Stomach (tissue), 9 donors: Measurements from ENCODE around the gene ANKRD53. TPM values are rescaled to one million over a fixed set of nuclear protein-coding genes. Genes with fewer than 3 reads are reported as not detected.
A peak's percentile ranks its signal among the peaks of the same experiment; 100 is the strongest.

Source experiments
- DNase-seq, 2 donors: peaks; one replicate each; pipeline versions ENCODE4 v3.0.0 to v3.0.0-alpha.2; 2013 to 2019
- H3K27ac ChIP-seq, 5 donors: fragments of 200-600 bp in 4 of 5; sonication (generic) in 4 of 5; one replicate each; pipeline ENCODE4 v1.5.1; 2013 to 2019; ENCODE audit warnings: mild to moderate bottlenecking in 1 of 5, moderate library complexity in 1 of 5
- H3K27me3 ChIP-seq, 3 donors: fragments of 200-600 bp; sonication (generic); one replicate each; pipeline ENCODE4 v1.5.1; 2017 to 2019; ENCODE audit warnings: mixed run types in 1 of 3
- H3K36me3 ChIP-seq, 4 donors: fragments of 200-600 bp; sonication (generic); 1 replicate in 3 of 4; 2 replicates in 1 of 4; pipeline ENCODE4 v1.5.1; 2016 to 2019
- H3K4me1 ChIP-seq, 4 donors: fragments of 200-600 bp; sonication (generic); one replicate each; pipeline ENCODE4 v1.5.1; 2016 to 2019
- H3K4me3 ChIP-seq, 4 donors: fragments of 200-600 bp; sonication (generic) in 3 of 4; one replicate each; pipeline ENCODE4 v1.5.1; 2016 to 2019; ENCODE audit warnings: mild to moderate bottlenecking in 1 of 4
- H3K9me3 ChIP-seq, 4 donors: fragments of 200-600 bp; sonication (generic); one replicate each; pipeline ENCODE4 v1.5.1; 2016 to 2019
- CTCF ChIP-seq, 7 experiments: fragments of 450-650 bp in 4 of 7; fragments of 200-600 bp in 3 of 7; sonication (generic) in 3 of 7; IDR thresholded peaks; one replicate each; pipeline ENCODE4 v1.5.1; 2016 to 2019; ENCODE audit warnings: antibody characterized with exemption in 7 of 7, control low read depth in 2 of 7, mild to moderate bottlenecking in 1 of 7
- EP300 ChIP-seq: sonication (generic); formaldehyde crosslinking; IDR thresholded peaks from one replicate; pipeline ENCODE4 v1.6.1; 2017; ENCODE audit warnings: antibody characterized with exemption
- POLR2A ChIP-seq, 4 donors: fragments of 450-650 bp; IDR thresholded peaks; one replicate each; pipeline ENCODE4 v1.6.1; 2016; ENCODE audit warnings: antibody characterized with exemption in 4 of 4, control low read depth in 2 of 4, mild to moderate bottlenecking in 1 of 4, moderate library complexity in 1 of 4
- POLR2AphosphoS5 ChIP-seq, 3 donors: sonication (generic); formaldehyde crosslinking; IDR thresholded peaks; one replicate each; pipeline ENCODE4 v1.6.1; 2016; ENCODE audit warnings: antibody characterized with exemption in 3 of 3
- WGBS, 5 donors: extraction: QIAGEN DNeasy Blood & Tissue Kit in 3 of 5; methylation state at CpG; one replicate each; pipeline versions ENCODE4 v1.1.5 to v1.1.7; 2013 to 2018; 5-methylcytosine and 5-hydroxymethylcytosine counted together
- intact Hi-C: fragments of 100-400 bp; cut with DNase I; formaldehyde crosslinking; loops from one replicate; pipeline ENCODE4 v1.15.1; 2023; ENCODE audit warnings: low total_unique reads
- polyA plus RNA-seq, 3 donors: library from polyadenylated mRNA; stranded (reverse); fragments of 200-250 nt; gene quantifications; one replicate each; pipeline ENCODE4 v1.2.3, GENCODE V29; 2013
- total RNA-seq, 5 donors: library from RNA; depleted of rRNA; stranded (reverse); fragments of >200 nt; gene quantifications; one replicate each; pipeline versions ENCODE4 v1.1.0 to v1.2.3, GENCODE V29; 2014 to 2016
- donor health status: healthy with polysubstance abuse.
- donor health status: Bipolar disorder and iron deficiency.
- donor health status: healthy.

Gene ANKRD53
- total and polyA plus RNA-seq, 8 donors, result 0.45 to 2.3 (median 1.1) TPM; not detected in 4

- Histone ChIP-seq H3K27me3 (peaks cover 0 to 67% (median 11%) of the 10 kb centered on the region in 3 donors), H3K36me3 (no peaks in the 10 kb centered on the region), H3K4me1 (no peaks in the 10 kb centered on the region), H3K9me3 (no peaks in the 10 kb centered on the region), H3K27ac (no peak overlapping the region), H3K4me3 (no peak overlapping the region)
- intact Hi-C loops, result loop anchor here (10.0 kb wide), 1 partner anchor 66 kb away; no protein-coding TSS in a partner anchor
- TF ChIP-seq POLR2A (IDR thresholded peaks at IDR 0.05), result no peak
- TF ChIP-seq EP300, result no peak
- TF ChIP-seq CTCF (IDR thresholded peaks at IDR 0.05), result no peak
- TF ChIP-seq POLR2AphosphoS5 (IDR thresholded peaks at IDR 0.05), result no peak
- no peak for DNase-seq
- 69 to 80% (median 72%) methylated on average over 6 of the region's 6 CpGs for WGBS, 5 donors
Observed at GRCh38 chr2:70941186-70941585, 37.2 kb upstream of the ANKRD53 start.

- intact Hi-C loops, result loop anchor here (10.0 kb wide), 1 partner anchor 67 kb away; no protein-coding TSS in a partner anchor
- Histone ChIP-seq H3K4me1 (peaks cover 0 to 2% (median under 1%) of the 10 kb centered on the region in 4 donors), H3K27me3 (peaks cover 0 to 67% (median 11%) of the 10 kb centered on the region in 3 donors), H3K4me3 (no peak overlapping the region), H3K27ac (no peak overlapping the region), H3K9me3 (no peaks in the 10 kb centered on the region), H3K36me3 (no peaks in the 10 kb centered on the region)
- no peak for DNase-seq
- 69 to 84% (median 73%) methylated on average over 5 of the region's 5 CpGs for WGBS, 5 donors
- no peak for TF ChIP-seq POLR2A (IDR thresholded peaks at IDR 0.05)
Observed at GRCh38 chr2:70941701-70942100, 36.7 kb upstream of the ANKRD53 start.

GRCh38 chr2:70942396-70943204, 35.8 kb upstream of the ANKRD53 start:
- 64 to 74% (median 67%) methylated on average over 6 of the region's 6 CpGs for WGBS, 5 donors
- H3K9me3 ChIP-seq, result no peaks in the 10 kb centered on the region
- H3K36me3 ChIP-seq, result no peaks in the 10 kb centered on the region
- H3K4me1 ChIP-seq, result peaks cover 0 to 11% (median 5%) of the 10 kb centered on the region in 4 donors
- intact Hi-C loops, result loop anchor here (10.0 kb wide), 1 partner anchor 68 kb away; no protein-coding TSS in a partner anchor
- TF ChIP-seq EP300 (no peak), POLR2AphosphoS5 (IDR thresholded peaks at IDR 0.05) (no peak)
- peaks cover 0 to 70% (median 16%) of the 10 kb centered on the region in 3 donors for H3K27me3 ChIP-seq
- H3K27ac ChIP-seq, result no peak overlapping the region
- no peak overlapping the region for H3K4me3 ChIP-seq
- DNase-seq, result peak in 1 of 2 donors; percentile 66

GRCh38 chr2:70943205-70943871, 35.1 kb upstream of the ANKRD53 start:
- no peak for DNase-seq
- Histone ChIP-seq H3K27ac (no peak overlapping the region), H3K36me3 (no peaks in the 10 kb centered on the region), H3K4me1 (peaks cover 4 to 17% (median 10%) of the 10 kb centered on the region in 4 donors), H3K27me3 (peaks cover 0 to 69% (median 16%) of the 10 kb centered on the region in 3 donors), H3K9me3 (no peaks in the 10 kb centered on the region), H3K4me3 (no peak overlapping the region)
- 69 to 80% (median 74%) methylated on average over 10 to 11 of the region's 11 CpGs for WGBS, 5 donors
- TF ChIP-seq CTCF (IDR thresholded peaks at IDR 0.05), result no peak
- TF ChIP-seq POLR2A (IDR thresholded peaks at IDR 0.05), result no peak
- no peak for TF ChIP-seq POLR2AphosphoS5 (IDR thresholded peaks at IDR 0.05)
- no peak for TF ChIP-seq EP300
- intact Hi-C loops, result loop anchor here (10.0 kb wide), 1 partner anchor 69 kb away; no protein-coding TSS in a partner anchor

- intact Hi-C loops, result loop anchor here (10.0 kb wide), 1 partner anchor 69 kb away; no protein-coding TSS in a partner anchor
- Histone ChIP-seq H3K9me3 (no peaks in the 10 kb centered on the region), H3K36me3 (no peaks in the 10 kb centered on the region), H3K27me3 (peaks cover 0 to 60% (median 10%) of the 10 kb centered on the region in 3 donors), H3K27ac (no peak overlapping the region), H3K4me3 (no peak overlapping the region), H3K4me1 (peaks cover 4 to 23% (median 15%) of the 10 kb centered on the region in 4 donors)
- DNase-seq, result no peak
- no peak for TF ChIP-seq POLR2AphosphoS5 (IDR thresholded peaks at IDR 0.05)
- TF ChIP-seq POLR2A (IDR thresholded peaks at IDR 0.05), result no peak
- no peak for TF ChIP-seq EP300
- TF ChIP-seq CTCF (IDR thresholded peaks at IDR 0.05), result no peak
- WGBS, 5 donors, result 65 to 72% (median 70%) methylated on average over 4 of the region's 4 CpGs
Observed at GRCh38 chr2:70944111-70944690, 34.2 kb upstream of the ANKRD53 start.
